Measurements from ENCODE around the gene TNFRSF19.
A peak's percentile ranks its signal among the peaks of the same experiment; 100 is the strongest.
"Not testable (repeated sequence)": the region's sequence is repeated elsewhere in the genome, so short reads cannot be mapped to it uniquely, and the experiment has no call there.

TNFRSF19 gene

DNA sequence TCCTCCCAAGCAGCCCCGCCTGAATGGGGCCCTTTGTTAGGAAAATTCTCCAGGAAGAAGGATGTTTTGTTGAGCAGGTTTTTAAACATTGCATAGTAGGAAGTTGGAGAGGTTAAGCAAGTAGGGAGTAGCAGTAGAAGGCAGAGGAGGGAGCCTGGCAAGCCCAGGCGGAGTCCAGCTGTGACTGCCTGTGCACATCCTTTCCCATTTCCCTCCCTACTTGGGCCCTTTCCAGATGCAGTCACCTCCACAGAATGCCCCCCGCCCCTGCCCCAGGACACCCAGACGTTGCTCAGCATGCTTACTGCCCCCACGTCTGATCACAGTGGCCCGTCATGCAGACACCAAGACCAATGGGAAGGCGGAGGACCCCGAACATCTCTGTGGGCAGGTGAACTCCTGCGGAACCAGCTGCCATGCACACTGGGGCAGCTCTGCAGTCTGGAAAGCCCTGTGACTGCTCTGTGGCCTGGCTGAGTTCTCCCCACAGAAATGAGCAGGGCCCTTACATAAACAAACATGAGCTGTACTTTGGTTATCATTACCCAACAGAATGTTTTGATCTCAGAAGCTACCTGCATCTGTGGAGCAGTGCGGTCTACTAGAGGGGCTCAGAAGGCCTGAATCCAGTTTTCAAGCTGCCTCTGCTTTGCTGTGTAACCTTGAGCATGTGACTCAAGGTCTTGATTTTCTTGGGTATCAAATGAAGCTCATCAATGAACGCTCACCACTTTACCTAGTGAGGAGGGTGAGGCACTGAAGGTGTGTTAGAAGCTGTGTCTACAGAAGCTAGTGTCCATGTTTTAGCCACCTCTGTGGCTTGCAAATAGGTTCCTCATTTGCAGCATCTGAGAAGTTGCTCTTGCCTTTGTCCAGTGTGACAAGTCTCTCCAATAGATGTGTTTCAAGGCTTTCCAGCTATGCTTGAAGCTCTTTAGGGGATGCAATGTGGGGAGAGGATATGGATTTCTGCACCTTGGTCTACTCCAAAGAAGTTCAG is 84.2 kb downstream of the TNFRSF19 start:
- DNase-seq (ENCODE audit: low read depth, low spot score) = peak; percentile 71

DNA sequence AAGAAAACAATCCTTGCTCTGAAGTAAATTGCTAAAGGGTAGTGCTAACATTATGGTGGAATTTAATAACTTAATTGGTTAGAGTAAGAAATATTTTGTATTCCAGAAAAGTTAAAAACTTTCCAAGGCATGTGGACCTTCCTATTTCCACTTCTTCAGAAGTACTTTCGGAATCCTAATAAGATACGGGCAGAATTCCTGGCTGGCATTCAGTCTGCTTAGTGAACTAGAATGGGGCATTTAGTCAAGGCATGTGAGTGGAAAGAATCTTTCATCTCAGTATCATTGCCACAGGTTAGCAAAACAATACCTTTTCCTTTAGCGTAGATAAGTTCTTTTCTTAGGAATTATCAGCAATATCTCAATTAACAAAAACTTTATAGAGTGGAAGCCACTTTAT is 85.1 kb downstream of the TNFRSF19 start:
- peak; percentile 65 for DNase-seq (ENCODE audit: low read depth, low spot score)

DNA sequence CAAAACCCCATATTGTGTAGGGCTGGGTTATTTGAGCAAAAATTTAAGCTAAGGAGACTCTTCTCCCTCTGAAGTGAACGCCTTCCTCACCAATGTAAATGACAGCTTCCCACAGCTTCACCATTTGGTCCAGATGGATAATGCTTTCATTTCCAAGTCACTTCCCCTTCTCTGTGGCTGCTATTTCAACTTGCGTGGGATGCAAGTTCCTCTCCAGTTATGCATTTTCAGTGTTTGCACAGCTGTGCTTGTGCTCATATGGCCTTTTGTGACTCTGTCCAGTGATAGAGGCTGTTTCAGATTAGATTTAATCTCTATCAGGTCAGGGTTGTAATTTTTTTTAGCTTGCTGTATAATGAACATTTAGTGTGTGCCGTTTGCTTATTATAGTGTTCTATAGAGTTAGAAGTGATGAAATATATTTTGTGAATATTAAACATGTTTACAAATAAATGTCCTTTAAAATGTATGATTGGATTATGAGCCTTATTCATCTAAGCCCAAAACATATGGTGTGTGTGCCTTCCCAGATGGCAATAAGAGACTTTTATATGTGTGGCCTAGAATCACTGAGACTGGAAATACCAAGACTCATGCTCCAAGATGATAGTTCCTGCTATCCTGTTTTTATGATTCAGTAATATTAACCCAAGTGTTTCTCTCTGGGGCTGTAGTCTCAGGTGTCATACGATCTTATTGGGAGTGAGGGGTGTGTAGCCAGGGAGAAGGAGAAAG is 86.6 kb downstream of the TNFRSF19 start:
- peak; percentile 19 for DNase-seq (ENCODE audit: low read depth, low spot score)

DNA sequence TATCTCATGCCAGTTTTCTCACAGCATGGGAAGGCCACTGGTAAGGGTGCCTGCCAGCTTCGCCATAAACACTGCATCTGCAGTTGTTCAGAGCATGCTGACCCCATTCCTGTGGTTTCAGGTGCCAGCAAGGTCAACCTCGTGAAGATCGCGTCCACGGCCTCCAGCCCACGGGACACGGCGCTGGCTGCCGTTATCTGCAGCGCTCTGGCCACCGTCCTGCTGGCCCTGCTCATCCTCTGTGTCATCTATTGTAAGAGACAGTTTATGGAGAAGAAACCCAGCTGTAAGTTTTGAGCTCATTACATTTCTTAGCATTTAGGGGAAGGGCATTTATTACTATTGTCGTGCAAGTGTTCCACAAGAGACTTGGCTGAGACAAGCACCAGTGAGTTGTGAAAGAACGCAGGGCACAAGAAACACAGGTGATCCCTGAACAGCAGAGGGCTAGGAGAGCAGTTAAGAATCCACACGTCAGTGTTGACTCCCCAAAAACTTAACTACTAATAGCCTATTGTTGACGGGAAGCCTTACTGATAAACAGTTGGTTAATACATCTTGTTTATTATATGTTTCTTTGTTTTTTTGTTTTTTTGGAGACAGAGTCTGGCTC is 88.8 kb downstream of the TNFRSF19 start:
- DNase-seq (ENCODE audit: low read depth, low spot score) = no peak

DNA sequence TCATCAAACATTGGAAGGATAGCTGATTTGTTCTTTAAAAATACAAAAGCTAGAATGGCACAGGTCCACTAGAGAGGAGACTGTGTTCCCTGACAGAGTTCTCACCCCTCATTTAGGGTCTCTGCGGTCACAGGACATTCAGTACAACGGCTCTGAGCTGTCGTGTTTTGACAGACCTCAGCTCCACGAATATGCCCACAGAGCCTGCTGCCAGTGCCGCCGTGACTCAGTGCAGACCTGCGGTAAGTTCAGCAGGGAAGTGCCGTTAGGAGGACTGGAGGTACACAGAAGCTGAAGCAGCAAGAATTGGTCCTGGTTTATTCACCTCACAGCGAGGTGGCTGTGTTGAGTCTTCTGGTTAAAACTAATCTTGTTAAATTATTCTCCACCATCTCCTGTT is 90.0 kb downstream of the TNFRSF19 start:
- DNase-seq (ENCODE audit: low read depth, low spot score) = peak; percentile 73

DNA sequence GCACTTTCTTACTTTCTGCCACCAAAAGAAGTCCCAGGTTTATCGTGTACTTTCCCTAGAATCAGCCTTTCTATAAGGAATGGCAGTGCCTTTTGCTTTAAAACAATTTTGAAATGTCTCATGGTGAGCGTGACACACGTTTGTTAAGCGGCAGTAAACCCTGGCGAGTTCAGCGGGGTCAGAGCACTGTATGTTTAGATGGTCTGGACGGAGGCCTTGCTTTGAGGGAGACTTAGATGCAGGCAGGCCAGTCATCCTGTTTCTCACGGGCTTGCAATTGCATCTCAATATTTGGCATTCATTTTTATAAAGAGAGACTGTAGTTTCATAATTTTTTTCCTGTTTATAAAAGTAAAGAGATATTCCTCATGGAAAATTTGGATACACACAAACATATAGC is 96.4 kb downstream of the TNFRSF19 start:
- no peak for DNase-seq (ENCODE audit: low read depth, low spot score)

DNA sequence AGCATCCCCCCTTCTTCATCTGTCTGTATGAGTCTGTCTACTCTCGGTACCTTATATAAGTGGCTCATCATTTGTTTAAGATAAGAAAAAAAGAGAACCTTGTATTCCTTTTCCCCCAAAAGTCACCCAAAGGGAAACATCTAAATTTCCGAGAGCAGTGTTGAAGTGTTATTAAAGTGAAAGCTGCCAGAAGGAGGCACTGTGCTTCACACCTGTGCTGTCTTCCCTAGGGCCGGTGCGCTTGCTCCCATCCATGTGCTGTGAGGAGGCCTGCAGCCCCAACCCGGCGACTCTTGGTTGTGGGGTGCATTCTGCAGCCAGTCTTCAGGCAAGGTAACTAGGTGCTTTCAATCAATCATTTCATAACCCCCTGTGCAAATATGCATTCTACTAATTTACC is 97.5 kb downstream of the TNFRSF19 start:
- no peak for DNase-seq (ENCODE audit: low read depth, low spot score)

DNA sequence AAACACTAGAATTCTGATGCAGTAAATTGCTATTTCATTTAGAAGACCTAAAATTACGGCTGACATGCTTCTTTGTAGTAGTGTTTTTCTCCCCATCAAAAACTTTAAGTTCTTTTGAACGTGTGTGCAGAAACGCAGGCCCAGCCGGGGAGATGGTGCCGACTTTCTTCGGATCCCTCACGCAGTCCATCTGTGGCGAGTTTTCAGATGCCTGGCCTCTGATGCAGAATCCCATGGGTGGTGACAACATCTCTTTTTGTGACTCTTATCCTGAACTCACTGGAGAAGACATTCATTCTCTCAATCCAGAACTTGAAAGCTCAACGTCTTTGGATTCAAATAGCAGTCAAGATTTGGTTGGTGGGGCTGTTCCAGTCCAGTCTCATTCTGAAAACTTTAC is 98.3 kb downstream of the TNFRSF19 start:
- no peak for DNase-seq (ENCODE audit: low read depth, low spot score)

DNA sequence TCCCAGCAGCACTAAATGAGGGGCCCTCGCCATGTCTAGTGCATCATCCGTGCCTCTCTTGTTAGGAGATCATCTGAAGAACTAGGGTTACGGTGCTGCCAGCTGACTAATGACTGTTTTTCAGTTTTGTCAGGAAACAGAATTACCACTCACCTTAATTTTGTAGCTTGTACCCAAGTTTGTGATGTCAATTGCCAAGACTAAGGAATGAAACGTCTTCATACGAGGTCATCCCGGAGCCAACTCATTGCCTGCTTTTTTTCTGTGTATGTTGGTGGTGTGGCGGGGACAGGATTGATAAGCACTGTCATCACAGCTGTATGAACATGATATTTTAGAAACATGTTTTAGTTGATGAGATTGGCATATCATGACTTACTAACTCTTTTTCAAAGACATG is 100.6 kb downstream of the TNFRSF19 start:
- no peak for DNase-seq (ENCODE audit: low read depth, low spot score)

DNA sequence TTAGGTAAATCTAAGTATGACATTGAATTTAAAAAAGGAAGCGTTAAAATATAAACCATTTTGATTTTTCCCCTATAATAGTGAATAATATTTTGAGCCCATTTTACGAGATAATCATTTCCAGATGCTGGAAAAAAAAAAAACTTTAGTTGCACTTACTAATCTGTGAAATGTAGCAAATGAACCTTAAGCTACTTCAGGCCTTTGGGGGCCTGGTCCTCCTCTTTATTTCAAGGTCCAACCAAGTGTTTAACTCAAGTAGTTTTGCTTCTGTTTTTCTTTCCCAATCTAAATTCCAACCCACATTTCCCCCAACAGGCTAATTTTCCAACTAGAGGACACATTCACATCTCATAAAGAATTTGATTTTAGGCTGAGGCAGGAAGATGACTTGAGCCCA is 101.2 kb downstream of the TNFRSF19 start:
- no peak for DNase-seq (ENCODE audit: low read depth, low spot score)

DNA sequence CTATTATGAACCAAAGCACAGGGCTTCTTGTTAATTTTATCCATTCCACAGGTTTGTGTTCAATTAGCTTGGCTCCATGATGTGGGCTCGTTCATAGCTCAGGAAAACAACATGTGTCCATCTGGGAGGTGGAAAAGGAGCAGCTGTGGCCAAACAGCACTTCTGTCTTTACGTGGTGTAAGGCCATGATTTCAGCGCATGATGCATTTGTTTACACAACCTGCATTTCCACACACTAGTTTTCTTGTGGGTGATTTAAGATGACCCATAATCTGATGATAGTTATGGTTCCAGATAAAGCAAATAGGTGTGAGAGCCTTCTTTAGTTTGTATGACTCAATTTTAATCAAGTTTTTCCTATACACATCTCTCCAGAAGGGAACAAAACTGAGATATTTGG is 101.7 kb downstream of the TNFRSF19 start:
- DNase-seq (ENCODE audit: low read depth, low spot score) = no peak

DNA sequence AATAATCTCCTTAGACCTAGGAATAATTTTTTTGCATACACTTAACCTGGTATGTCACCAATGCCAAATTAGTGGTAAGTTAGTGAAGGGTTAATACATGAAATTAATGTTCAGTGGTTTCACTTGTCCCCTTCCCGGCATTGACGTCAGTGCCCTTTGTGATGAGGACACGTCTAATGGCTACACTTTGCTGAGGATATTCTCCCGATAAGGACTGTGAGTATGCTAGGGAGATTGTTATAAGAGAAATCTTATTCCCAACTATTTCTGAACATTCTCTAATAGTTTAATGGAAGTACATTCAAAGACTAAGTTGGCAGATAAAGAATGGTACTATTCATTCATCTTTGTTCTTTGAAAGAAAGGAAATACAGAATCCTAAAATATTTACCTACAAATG is 102.4 kb downstream of the TNFRSF19 start:
- no peak for DNase-seq (ENCODE audit: low read depth, low spot score)

DNA sequence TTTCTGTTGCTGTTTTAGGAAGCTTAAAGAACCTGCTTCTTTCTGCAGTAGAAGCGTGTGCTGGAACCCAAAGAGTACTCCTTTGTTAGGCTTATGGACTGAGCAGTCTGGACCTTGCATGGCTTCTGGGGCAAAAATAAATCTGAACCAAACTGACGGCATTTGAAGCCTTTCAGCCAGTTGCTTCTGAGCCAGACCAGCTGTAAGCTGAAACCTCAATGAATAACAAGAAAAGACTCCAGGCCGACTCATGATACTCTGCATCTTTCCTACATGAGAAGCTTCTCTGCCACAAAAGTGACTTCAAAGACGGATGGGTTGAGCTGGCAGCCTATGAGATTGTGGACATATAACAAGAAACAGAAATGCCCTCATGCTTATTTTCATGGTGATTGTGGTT is 103.1 kb downstream of the TNFRSF19 start:
- DNase-seq (ENCODE audit: low read depth, low spot score) = peak; percentile 90

DNA sequence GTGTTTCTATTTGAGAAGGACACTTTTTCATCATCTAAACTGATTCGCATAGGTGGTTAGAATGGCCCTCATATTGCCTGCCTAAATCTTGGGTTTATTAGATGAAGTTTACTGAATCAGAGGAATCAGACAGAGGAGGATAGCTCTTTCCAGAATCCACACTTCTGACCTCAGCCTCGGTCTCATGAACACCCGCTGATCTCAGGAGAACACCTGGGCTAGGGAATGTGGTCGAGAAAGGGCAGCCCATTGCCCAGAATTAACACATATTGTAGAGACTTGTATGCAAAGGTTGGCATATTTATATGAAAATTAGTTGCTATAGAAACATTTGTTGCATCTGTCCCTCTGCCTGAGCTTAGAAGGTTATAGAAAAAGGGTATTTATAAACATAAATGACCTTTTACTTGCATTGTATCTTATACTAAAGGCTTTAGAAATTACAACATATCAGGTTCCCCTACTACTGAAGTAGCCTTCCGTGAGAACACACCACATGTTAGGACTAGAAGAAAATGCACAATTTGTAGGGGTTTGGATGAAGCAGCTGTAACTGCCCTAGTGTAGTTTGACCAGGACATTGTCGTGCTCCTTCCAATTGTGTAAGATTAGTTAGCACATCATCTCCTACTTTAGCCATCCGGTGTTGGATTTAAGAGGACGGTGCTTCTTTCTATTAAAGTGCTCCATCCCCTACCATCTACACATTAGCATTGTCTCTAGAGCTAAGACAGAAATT is 103.8 kb downstream of the TNFRSF19 start:
- no peak for DNase-seq (ENCODE audit: low read depth, low spot score)

DNA sequence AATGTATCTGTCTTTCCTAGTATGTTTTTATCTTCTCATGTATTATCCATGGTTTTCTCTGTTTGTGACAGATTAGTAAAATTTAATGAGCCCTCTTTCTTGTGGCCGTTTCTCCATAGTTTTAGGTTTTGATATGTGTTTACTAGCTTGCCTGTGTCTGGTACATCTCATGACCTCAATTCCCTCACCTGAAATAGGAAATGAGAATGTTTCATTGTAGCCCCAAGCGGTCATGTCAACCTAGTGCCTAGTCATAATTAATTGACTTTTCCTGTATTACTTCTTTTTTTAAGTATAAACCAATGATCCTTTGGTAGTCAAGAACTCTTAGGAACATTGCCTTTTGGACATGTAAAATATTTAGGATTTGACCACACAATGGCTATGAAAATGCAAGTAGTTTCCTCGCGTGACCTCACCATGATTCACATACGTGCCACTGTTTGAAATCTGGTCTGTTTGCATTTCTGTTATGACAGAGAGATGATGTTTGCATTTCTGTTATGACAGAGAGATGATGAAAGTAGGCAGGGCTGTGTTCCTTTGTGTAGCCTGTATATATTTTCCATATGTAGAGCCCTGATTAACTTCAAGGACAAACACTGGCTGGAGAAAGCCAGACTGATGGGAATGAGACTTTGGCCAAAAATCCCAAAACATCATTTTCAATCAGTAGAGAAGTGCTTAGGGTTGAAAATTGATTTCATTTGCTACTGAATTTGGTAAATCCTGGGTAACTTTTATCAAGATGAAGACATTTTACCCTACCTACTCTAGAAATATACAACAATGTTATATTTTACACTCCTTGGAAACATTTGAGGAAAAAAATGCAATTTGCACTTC is 104.8 kb downstream of the TNFRSF19 start:
- DNase-seq (ENCODE audit: low read depth, low spot score) = peak; percentile 53

DNA sequence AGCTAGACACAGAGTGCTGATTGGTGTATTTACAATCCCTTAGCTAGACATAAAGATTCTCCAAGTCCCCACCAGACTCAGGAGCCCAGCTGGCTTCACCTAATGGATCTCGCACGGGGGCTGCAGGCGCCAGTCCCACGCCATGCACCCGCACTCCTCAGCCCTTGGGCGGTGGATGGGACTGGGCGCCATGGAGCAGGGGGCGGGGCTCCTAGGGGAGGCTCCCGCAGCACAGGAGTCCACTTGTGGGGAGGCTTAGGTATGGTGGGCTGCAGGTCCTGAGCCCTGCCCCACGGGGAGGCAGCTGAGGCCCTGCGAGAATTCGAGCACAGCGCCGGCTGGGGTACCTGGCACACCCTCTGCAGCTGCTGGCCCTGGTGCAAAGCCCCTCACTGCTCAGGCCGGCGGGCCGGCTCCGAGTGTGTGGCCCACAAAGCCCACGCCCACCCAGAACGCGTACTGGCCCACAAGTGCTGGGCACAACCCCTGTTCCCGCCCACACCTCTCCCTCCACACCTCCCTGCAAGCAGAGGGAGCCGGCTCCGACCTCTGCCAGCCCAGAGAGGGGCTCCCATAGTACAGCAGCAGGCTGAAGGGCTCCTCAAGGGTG is 107.6 kb downstream of the TNFRSF19 start:
- not testable (repeated sequence) for DNase-seq (ENCODE audit: low read depth, low spot score)

DNA sequence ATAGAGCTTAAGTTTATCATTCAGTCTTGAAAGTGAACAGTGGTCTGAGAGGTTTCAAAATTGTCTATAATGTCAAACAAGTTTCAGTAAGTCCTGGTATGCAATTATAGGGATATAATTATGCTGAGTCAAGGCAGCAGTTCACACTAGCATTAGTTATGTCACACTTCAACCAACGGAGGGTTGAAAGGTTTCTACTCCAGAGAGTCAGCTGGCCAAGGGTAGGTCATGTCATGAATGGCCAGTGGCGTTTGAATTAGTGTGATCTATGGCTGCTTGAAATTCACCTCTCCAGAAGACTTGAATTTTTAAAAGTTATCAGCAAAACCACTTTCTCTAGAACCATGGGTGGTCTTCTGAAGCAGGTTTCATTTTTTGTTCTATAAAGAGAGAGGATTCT is 108.6 kb downstream of the TNFRSF19 start:
- DNase-seq (ENCODE audit: low read depth, low spot score) = no peak

DNA sequence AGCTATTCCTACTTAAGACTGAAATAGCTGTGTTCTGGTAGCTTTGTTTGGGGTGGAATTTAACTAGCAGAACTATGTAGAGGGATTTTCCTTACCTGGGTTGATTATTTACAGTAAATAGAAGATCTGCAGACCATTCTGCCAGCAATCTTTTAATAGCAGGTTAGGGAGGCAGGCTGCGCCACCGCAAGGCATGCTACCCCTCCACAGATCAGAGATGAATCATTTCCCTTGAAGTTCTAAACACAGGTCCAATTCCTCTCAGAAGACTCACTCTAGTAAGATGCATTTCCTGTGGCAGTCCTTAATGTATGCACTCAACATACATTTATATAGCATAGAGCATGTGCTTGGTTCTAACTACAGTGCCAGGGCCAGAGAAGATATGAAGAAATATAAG is 109.0 kb downstream of the TNFRSF19 start:
- DNase-seq (ENCODE audit: low read depth, low spot score) = peak; percentile 21

DNA sequence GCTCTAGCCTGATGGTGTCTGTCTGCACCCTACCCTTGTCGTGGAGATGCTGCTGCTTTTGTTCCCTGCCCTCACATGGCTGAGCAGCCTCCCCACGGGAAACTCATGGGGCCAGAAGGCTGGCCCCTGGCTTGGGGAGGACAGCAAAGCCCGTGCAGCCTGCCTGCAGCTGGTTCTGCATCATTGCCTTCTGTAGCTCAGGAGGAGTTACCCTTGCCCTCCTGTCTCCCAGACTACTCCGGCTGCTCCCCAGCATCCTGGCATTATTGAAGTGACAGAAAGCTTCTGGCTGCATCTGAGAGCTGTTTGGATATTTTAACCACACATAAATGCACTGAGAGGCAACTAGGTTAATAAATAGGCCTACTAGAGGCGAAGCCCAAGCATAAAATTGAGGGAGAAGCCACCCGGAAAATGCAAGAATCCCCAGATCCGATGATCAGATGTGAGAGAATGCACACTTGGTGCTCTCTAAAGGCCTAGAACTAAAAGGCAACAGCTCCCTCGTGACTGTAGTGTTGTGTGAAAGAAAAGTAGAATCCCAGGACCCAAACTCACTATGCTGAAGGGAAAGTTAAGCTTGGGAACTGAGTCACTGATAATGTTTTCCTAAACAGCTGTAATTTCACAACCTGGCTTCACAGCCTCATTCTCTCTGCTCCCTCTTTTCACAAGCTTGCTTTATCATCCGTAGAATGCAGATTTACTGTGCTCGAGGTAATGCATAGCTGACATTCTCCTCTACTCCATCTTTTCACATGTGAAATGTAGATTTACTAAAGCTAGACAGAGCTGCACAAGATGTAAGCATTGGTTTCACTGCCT is 110.8 kb downstream of the TNFRSF19 start:
- DNase-seq (ENCODE audit: low read depth, low spot score) = no peak
